Measurements from ENCODE around the gene PADI1.

Gene PADI1

GRCh38 chr1:17196496-17197185 lies 8.3 kb upstream of the PADI1 start:
- in situ Hi-C loops (cut with MboI; ENCODE audit: low sequenced_read_pairs), result no loop called here

DNA sequence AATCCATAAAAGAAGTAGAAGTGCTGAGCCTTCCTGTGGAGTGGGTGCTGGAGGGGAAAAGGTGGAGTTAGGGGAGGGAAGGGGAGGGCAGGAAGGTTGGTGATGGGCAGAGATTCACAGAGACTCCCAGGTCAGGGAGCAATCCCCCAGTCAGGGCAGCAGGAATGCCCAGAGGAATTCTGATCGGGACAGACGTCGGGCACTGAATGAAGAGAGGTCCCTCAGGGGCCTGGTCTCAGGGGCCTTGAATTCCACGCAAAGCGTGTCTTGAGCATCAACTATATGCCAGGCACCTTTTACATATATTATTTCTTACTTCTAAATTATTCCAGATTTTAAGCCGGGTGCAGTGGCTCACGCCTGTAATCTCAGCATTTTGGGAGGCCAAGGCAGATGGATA lies 7.2 kb upstream of the PADI1 start:
- in situ Hi-C loops (cut with MboI; ENCODE audit: low sequenced_read_pairs), result no loop called here

DNA sequence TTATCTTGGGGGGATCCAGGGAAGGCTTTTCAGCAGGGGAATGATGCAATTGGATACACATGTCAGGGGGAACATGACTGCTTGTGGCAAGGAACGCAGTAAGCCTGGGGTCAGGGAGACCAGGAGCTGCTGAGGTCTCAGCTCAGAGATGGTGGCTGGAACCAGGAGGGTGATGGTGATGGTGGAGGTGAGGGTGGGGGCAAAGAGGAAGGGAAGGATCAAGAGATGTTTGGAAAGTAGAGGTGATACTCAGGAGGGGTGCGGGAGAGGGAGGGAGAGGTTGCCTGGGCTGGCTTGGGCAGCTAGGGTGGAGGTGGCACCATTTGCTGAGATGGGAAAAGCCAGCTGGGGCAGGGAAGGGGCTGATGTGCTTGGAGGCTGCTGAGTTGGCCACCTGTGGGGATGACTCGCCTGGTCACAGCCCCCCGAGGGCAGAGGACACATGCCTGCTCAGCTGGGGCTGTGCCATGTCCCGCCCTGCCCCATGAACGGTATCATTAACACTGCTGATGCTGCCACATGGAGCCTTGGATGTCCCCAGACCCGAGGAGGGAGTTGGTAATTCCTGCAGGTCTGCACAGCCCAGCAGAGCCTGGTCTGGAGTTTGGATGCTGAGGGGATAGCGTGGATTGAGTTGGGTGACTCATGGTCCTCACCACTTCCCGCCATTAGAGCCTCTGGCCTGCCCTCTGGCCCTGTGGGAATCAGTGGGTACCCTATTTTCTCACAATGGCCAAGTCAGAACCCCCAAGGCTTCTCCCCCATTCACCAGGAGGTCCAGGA lies 6.3 kb upstream of the PADI1 start:
- in situ Hi-C loops (cut with MboI; ENCODE audit: low sequenced_read_pairs), result no loop called here

- in situ Hi-C loops (cut with MboI; ENCODE audit: low sequenced_read_pairs), result no loop called here
These were observed 5.5 kb upstream of the PADI1 start for GRCh38 chr1:17199267-17200044.

DNA sequence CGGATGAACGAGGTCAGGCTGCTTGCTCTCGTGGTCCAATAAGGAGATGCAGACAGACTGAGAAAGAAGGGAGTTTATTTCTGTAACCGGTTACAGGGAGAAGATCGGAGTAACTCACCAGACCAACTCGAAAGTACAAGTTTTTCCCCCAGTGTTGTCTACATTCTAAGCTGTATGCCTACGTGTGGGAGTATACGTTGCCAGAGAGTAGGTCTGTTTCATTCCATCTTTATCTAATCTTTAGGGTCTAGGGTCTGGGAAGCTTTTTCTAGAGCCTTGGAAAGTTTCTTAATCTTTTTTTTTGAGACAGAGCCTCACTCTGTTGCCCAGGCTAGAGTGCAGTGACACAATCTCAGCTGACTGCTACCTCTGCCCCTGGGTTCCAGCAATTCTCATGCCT lies 4.7 kb upstream of the PADI1 start:
- in situ Hi-C loops (cut with MboI; ENCODE audit: low sequenced_read_pairs), result no loop called here

DNA sequence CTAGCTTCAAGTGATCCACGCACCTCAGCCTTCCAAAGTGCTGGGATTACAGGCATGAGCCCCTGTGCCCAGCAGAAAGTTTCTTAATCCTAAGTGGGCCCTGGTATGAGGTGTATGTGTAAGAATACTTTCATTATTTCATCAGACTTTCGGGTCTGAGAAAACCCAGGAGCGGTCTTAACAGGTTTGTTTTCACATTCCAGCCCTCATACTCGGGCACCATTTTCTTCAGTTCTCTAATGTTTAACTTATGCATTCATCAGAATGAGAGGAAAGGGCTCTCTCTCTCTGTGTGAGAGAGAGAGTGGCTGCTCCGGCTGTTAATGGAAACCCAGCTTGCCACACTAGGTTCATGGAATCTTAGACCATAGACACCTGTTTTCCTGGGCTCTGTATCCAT lies 4.2 kb upstream of the PADI1 start:
- in situ Hi-C loops (cut with MboI; ENCODE audit: low sequenced_read_pairs), result no loop called here

DNA sequence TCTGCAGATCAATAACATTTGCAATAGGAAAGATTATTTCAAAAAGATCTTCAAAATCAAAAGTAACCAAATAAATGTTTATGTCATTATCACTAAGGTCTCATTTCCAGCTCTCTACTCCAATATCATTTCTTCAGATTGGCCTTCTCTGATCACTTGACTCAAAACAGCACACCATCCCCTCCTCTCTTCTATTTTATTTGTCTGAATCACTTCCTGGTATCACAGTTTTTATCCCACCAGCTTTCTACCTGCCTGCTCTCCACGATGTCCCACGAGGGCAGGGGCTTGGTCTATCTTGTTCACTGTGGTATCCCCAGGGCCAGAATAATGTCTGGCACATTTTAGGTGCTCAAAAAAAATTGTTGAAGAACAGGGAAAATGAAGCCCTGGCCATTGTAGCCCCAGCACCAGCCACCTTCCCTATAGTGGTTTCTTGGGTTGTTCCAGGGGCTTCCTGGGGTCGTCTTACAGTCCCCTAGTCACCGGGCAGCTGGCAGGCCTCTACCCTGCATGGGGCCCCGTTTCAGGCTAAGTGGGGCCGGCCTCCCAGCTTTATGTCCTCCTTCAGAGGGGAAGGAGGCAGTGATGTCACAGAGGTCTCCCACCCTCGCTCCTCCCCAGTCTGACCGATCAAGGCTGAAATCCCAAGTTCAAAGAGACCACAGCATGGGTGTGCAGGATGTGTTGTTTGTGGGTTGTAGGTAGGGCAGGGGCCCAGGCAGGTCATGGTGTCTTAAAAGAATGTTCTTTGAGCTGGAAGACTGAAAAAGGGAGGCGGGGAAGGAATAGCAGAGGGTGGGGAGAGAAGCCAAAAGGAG lies 3.5 kb upstream of the PADI1 start:
- in situ Hi-C loops (cut with MboI; ENCODE audit: low sequenced_read_pairs), result no loop called here

DNA sequence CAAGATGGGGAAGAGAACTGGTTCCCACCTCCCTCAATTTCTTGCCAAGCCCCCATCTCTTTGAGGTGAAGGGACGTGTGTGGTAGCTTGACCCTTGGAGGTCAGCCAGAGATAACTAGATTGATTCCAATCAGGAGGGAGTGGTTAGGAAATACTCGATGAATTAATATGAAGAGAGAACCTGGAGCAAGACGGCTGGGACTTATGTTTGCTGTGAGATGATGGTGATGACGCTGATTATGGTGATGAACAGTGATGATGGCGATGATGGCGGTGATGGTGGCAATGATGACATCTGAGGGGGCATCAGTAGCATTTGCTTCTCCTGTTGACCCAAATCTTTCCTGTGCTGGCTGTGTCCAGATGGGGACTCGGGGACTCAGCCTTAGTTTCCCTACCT lies 724 bp downstream of the PADI1 start:
- in situ Hi-C loops (cut with MboI; ENCODE audit: low sequenced_read_pairs), result no loop called here

- in situ Hi-C loops (cut with MboI; ENCODE audit: low sequenced_read_pairs), result no loop called here
These were observed 1.3 kb downstream of the PADI1 start for GRCh38 chr1:17206196-17206595.

- in situ Hi-C loops (cut with MboI; ENCODE audit: low sequenced_read_pairs), result no loop called here
These were observed 2.1 kb downstream of the PADI1 start for GRCh38 chr1:17207046-17207445.

DNA sequence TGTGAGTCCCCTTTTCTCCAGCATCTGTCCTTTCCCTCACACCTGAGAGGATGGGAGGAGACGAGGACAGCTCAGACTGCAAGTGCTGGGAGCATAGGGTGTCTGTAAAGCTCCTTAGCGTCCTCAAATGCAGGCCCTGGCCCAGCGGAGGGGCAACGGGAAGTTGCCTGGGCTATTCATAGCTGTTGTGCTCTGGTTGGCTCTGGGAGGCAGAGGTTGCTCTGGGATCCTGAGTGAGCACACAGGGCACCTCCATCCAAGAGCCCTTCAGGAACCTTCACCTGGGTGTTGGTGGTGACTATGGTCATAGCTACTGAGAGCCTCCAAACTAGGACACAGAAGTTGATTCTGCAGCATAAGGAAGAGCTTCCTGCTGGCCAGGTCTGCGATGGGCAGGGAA lies 2.6 kb downstream of the PADI1 start:
- in situ Hi-C loops (cut with MboI; ENCODE audit: low sequenced_read_pairs), result no loop called here

DNA sequence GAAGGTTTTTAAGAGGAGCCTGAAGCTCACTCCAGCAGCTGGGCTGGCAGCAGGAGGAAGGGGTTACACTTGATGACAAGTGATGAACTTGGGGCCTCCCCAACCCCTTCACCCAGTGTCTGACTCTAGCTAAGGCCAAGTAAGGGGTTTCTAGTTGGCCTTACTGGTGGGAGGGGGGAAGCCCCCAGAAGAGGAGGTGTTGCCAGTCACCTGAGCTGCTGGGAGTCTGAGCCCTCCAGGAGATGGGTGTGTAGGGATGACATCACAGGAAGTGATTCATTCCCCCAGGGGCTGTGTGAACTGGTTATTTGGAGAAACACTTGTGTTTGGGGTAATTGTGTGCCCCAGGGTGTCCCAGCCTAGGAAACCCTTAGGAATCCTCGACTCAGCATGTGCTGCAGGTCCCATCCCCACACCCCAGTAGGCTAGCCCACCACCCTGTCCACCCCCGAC lies 3.1 kb downstream of the PADI1 start:
- in situ Hi-C loops (cut with MboI; ENCODE audit: low sequenced_read_pairs), result no loop called here

GRCh38 chr1:17208546-17208945 lies 3.6 kb downstream of the PADI1 start:
- in situ Hi-C loops (cut with MboI; ENCODE audit: low sequenced_read_pairs), result no loop called here

DNA sequence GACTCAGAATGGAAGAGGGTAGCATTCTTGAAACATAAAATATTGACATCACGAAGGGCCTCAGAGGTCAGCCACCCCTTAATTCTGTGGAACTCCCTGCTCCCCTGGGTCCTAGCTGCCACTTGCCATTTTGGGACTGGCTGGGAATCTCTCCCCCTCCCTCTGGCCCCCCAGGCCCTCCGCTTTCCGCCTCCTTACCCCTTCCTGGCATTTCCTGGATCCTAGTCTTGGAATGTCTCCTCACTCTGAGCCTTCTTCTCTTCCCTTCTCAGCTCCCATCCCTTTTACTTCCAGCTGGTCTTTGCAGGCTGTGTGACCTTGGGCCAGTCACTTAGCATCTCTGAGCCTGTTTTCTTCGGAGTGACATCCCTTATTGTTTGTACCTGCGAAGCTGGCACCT lies 4.5 kb downstream of the PADI1 start:
- in situ Hi-C loops (cut with MboI; ENCODE audit: low sequenced_read_pairs), result no loop called here

GRCh38 chr1:17210176-17210575 lies 5.2 kb downstream of the PADI1 start:
- in situ Hi-C loops (cut with MboI; ENCODE audit: low sequenced_read_pairs), result no loop called here

- in situ Hi-C loops (cut with MboI; ENCODE audit: low sequenced_read_pairs), result no loop called here
These were observed 6.4 kb downstream of the PADI1 start for GRCh38 chr1:17211377-17211776.

DNA sequence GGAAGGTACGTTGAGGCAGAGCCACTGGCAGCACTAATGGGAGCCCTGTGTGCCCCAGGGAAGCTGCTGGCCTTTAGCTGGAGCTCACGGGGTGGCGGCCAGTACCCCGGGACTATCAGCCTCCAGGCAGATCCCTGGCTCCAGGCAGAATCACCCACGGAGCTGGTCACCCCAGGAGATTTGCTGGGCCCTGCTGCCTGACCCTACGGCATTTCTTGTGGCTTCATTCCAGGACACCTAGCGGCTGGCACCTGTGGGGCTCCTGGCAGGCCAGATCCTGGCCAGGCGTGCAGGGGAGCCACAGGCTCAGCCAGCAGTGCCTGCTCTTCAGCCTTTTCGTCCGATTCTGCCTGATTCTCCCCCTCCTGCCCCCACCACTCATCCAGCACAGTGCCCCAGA lies 7.1 kb downstream of the PADI1 start:
- in situ Hi-C loops (cut with MboI; ENCODE audit: low sequenced_read_pairs), result no loop called here

DNA sequence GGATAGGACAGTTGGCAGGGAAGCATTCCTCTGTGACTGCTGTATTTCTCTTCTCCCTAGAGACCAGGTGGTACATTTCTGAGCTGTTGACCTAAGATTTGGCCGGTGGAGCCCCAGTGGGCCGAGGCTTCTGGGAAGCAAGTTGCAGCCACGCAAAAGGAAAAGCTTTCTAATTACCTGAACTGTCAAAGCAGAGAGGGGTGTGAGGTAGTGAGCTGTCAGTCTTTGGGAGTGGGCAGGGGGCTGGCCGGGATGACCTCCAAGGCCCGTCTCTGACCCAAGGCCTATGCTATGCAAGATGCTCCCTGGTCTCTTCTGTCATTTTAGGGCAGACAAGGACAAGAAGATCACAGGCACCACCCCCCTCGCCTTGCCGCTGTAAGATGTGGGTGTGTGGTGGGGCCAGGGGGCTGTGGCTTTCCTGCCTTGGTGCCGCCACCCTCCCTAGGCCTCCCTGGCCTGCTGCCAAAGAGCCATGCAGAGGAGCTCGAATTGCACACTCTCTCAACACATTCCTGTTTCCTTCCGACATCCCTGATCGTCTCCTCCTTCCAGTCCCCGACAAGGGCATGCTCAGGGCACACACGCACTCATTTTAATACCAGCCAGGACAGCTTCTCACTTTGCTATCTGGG lies 7.7 kb downstream of the PADI1 start:
- in situ Hi-C loops (cut with MboI; ENCODE audit: low sequenced_read_pairs), result no loop called here

DNA sequence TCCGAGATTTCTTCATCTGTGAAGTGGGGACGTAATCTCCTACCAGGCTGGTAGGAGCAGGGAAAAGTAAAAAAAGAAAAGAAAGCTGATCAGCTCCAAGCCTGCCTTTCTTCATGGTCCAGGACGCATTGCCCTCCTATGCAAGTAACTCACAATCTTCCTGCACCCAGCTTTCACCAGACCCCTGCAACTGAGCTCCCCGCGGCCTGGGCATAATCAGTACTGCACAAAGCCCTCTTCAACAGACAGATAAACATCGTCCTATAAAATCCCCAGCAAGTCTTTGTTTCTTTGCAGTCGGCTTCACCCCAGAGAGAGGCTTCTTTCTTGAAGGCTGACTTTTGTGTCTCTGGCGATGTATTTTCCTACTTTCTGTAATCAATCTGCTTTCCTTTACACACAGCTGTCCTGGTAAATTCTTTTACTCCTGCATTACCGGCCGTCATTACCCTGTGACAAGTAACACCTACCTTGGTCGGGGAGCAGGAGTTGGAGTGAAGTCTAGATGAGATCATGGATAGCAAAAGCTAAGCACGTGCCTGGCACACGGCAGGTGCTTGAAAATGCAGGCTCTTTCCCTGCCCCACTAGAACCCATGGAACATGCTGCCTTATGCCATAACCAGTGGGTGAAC lies 8.3 kb downstream of the PADI1 start:
- in situ Hi-C loops (cut with MboI; ENCODE audit: low sequenced_read_pairs), result no loop called here

DNA sequence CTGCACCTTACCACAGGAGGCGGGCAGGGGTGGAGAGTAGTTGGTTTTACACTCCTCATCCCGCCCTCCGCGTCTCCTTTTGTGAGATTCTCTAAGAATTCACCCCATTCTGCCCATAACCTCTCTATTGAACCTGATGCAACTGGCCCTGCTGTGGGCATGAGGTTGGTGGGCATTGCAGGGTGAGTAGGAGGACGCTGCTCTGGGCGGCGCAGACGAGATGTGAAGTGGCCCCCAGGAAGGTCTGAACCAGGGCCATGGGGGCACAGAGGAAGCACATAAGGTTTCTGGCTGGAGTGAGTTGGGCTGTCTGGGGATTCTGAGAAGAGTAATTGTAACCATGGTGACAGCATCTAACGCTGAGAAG lies 8.8 kb downstream of the PADI1 start:
- in situ Hi-C loops (cut with MboI; ENCODE audit: low sequenced_read_pairs), result no loop called here

All from HL-60/S4 treated with phorbol 12-myristate 13-acetate at 8.2 ng/mL for 4 days and 3 days (cell line).